Keratinocyte (primary cell): Measurements from ENCODE around the gene B4GAT1. TPM values are rescaled to one million over a fixed set of nuclear protein-coding genes. Genes with fewer than 3 reads are reported as not detected.

ENCODE experiments used
- DNase-seq: peaks from one replicate; pipeline ENCODE4 v3.0.0-alpha.2; 2011; ENCODE audit warnings: low read depth, missing footprints, low spot score
- FAIRE-seq: peaks from 2 replicates; lab custom pipeline; 2011; peaks lifted over from hg19 to GRCh38; lab: Jason Lieb, UNC
- H2AFZ ChIP-seq: 2 replicates; pipeline ENCODE4 v1.6.0; 2012; ENCODE audit warnings: low read length, control low read depth, inconsistent platforms; ENCODE audit not compliant: control insufficient read depth
- H3K27ac ChIP-seq: 2 replicates; pipeline ENCODE4 v1.5.1; 2011; ENCODE audit warnings: low read length; ENCODE audit not compliant: control insufficient read depth, insufficient read depth
- H3K27me3 ChIP-seq: 3 replicates; pipeline ENCODE4 v1.6.0; 2011; ENCODE audit warnings: low read length; ENCODE audit not compliant: control insufficient read depth, insufficient read depth; ENCODE audit errors: extremely low read depth
- H3K36me3 ChIP-seq, 2 experiments: 2 replicates in 1 of 2; 3 replicates in 1 of 2; pipeline ENCODE4 v1.5.1; 2011; ENCODE audit warnings: low read length in 2 of 2, mild to moderate bottlenecking in 1 of 2; ENCODE audit not compliant: control insufficient read depth in 2 of 2, insufficient read depth in 2 of 2; ENCODE audit errors: extremely low read depth in 1 of 2
- H3K4me1 ChIP-seq: 3 replicates; pipeline ENCODE4 v1.5.1; 2011; ENCODE audit warnings: low read length; ENCODE audit not compliant: control insufficient read depth, insufficient read depth; ENCODE audit errors: extremely low read depth
- H3K4me2 ChIP-seq: 3 replicates; pipeline ENCODE4 v1.6.0; 2011; ENCODE audit warnings: low read depth, low read length; ENCODE audit not compliant: control insufficient read depth, insufficient read depth; ENCODE audit errors: extremely low read depth
- H3K4me3 ChIP-seq, 3 experiments: fragments of 200-600 bp in 1 of 3; sonication (generic) in 1 of 3; 2 replicates in 2 of 3; 3 replicates in 1 of 3; pipeline ENCODE4 v1.5.1; 2011 to 2016; ENCODE audit warnings: low read length in 3 of 3, mild to moderate bottlenecking in 3 of 3, control low read depth in 2 of 3, inconsistent platforms in 1 of 3, low read depth in 1 of 3, mixed read lengths in 1 of 3, mixed run types in 1 of 3, moderate library complexity in 1 of 3; ENCODE audit not compliant: control insufficient read depth in 2 of 3, insufficient read depth in 2 of 3; ENCODE audit errors: extremely low read depth in 1 of 3
- H3K79me2 ChIP-seq: 2 replicates; pipeline ENCODE4 v1.6.0; 2012; ENCODE audit warnings: low read length; ENCODE audit not compliant: control insufficient read depth, insufficient read depth
- H3K9ac ChIP-seq: 3 replicates; pipeline ENCODE4 v1.6.0; 2011; ENCODE audit warnings: low read length; ENCODE audit not compliant: control insufficient read depth, insufficient read depth; ENCODE audit errors: extremely low read depth
- H3K9me1 ChIP-seq: 3 replicates; pipeline ENCODE4 v1.6.0; 2011; ENCODE audit warnings: low read length; ENCODE audit not compliant: control insufficient read depth, insufficient read depth; ENCODE audit errors: extremely low read depth
- H3K9me3 ChIP-seq: 2 replicates; pipeline ENCODE4 v1.5.1; 2012; ENCODE audit warnings: low read depth, low read length; ENCODE audit not compliant: control insufficient read depth
- H4K20me1 ChIP-seq: 3 replicates; pipeline ENCODE4 v1.6.0; 2011; ENCODE audit warnings: low read length; ENCODE audit not compliant: control insufficient read depth, insufficient read depth; ENCODE audit errors: extremely low read depth
- EZH2 ChIP-seq: IDR thresholded peaks from one replicate; pipeline ENCODE4 v1.6.1; 2012; ENCODE audit warnings: inconsistent platforms, mild to moderate bottlenecking, low read length, moderate library complexity
- dilution Hi-C: fragments of 300-500 bp; cut with MboI; formaldehyde crosslinking; loops from one replicate; pipeline ENCODE4 v1.7.0; 2020; ENCODE audit warnings: low sequenced_read_pairs; ENCODE audit not compliant: extremely low pct_ligation_motif_present
- polyA plus RNA-seq, 5 experiments: library from polyadenylated mRNA; depleted of rRNA in 3 of 5; stranded (reverse) in 3 of 5; stranded (forward) in 1 of 5; unstranded in 1 of 5; fragments of >200 nt; gene quantifications; 1 replicate in 1 of 5; 2 replicates in 3 of 5; 3 replicates in 1 of 5; pipeline versions ENCODE4 v1.2.1 to v1.2.3, GENCODE V29; 2011 to 2012; ENCODE audit warnings: missing spikeins in 2 of 5, low read depth in 1 of 5, low replicate concordance in 1 of 5
- TF ChIP-seq, protein P1 (sequence below), 3 experiments: IDR thresholded peaks in 1 of 3; conservative IDR thresholded peaks in 1 of 3; optimal IDR thresholded peaks in 1 of 3; 2 replicates in 2 of 3; 3 replicates in 1 of 3; pipeline versions ENCODE3 to v1.5.1; 2011; ENCODE audit warnings: low read length in 3 of 3, mild to moderate bottlenecking in 3 of 3, moderate library complexity in 2 of 3, control low read depth in 1 of 3, inconsistent platforms in 1 of 3; ENCODE audit not compliant: insufficient read depth in 2 of 3; ENCODE audit errors: extremely low read depth in 1 of 3

B4GAT1 gene
- polyA plus RNA-seq, 1 donor (not counting 4 experiments of a cell fraction or from before 2014, with no cell fraction given): 5.2 TPM

DNA sequence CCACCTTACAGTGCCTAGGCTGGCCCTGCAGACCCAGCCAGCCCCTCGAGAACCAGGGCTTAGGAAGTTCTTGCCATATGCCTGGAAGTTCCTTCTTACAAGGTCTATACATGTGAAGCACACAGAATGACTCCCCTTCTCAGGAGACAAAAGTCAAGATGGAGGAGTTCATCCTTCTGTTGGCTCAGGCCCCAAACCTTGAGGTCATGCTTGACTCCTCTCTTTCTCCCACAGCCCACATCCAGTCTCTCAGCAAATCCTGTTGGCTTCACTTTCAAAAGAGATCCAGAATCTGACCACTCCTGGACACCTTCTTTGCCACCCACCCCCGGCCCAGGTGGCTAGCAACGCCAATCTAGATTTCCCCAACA lies 28.8 kb downstream of the B4GAT1 start:
- Histone ChIP-seq H3K4me2 (no peak overlapping the region), H3K4me1 (peaks cover 13% of the 10 kb centered on the region), H3K9ac (no peak overlapping the region), H3K9me1 (no peaks in the 10 kb centered on the region), H3K27ac (no peak overlapping the region), H2AFZ (no peak overlapping the region), H3K27me3 (peaks cover 11% of the 10 kb centered on the region), H3K4me3 (no peak overlapping the region), H3K9me3 (no peaks in the 10 kb centered on the region), H3K36me3 (no peaks in the 10 kb centered on the region), H3K79me2 (no peaks in the 10 kb centered on the region), H4K20me1 (no peaks in the 10 kb centered on the region)
- TF ChIP-seq EZH2: no peak
- TF ChIP-seq, protein P1, sequence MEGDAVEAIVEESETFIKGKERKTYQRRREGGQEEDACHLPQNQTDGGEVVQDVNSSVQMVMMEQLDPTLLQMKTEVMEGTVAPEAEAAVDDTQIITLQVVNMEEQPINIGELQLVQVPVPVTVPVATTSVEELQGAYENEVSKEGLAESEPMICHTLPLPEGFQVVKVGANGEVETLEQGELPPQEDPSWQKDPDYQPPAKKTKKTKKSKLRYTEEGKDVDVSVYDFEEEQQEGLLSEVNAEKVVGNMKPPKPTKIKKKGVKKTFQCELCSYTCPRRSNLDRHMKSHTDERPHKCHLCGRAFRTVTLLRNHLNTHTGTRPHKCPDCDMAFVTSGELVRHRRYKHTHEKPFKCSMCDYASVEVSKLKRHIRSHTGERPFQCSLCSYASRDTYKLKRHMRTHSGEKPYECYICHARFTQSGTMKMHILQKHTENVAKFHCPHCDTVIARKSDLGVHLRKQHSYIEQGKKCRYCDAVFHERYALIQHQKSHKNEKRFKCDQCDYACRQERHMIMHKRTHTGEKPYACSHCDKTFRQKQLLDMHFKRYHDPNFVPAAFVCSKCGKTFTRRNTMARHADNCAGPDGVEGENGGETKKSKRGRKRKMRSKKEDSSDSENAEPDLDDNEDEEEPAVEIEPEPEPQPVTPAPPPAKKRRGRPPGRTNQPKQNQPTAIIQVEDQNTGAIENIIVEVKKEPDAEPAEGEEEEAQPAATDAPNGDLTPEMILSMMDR (optimal IDR thresholded peaks at IDR 0.05 in 1 of 3, IDR thresholded peaks at IDR 0.05 in 1 of 3, conservative IDR thresholded peaks at IDR 0.05 in 1 of 3; ENCODE audit: extremely low read depth in 1 of 3, insufficient read depth in 2 of 3, low read length in 3 of 3): no peak
- no peak for FAIRE-seq
- no peak for DNase-seq
- dilution Hi-C loops: no loop called here

DNA sequence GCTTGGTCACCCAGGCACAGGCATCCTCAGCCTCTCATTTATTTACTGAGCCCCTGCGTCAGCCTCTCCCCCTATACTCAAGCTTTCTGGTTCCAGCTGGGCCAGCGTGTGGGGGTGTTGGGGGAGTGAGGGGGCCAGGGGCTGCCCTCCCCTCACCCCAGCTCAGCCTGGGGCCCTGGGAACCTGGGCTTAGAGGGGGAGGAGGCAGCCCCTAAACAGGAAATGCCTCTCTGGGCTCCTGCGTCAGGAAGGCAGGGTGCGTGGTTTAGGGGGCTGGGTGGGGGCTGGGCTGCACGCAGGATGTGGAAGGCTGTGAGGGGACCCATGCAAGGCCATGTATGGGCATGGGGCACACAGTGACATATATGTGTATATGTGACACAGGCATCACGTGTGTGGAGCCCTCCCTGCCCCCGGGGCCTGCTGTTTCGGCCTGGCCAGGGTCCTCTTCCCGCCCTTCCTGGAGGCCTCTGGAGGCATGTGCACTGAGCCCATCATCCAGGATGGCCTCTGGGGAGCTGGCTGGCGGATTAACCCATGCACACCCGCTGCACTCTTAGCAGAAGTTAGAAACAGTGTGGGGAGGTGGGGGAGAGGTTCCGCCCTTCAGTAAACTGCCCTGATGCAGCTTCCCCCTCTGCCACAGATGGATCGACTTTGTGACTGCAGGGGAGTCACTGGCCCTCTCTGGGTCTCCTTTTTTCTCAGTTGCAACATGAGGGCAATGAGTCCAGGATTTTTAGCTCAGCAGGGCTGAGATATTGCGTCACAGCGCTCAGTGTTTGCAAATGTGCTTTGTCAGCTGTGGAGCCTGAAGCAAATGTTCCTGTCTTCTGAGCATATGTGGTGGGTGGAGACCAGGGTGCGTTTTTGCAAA lies 29.5 kb downstream of the B4GAT1 start:
- FAIRE-seq (peak; percentile 77), DNase-seq (no peak)
- dilution Hi-C loops: no loop called here
- H3K9ac ChIP-seq: no peak overlapping the region
- no peaks in the 10 kb centered on the region for H4K20me1 ChIP-seq
- H3K4me1 ChIP-seq: peaks cover 13% of the 10 kb centered on the region
- peaks cover 11% of the 10 kb centered on the region for H3K27me3 ChIP-seq
- no peaks in the 10 kb centered on the region for H3K9me3 ChIP-seq
- peak overlapping the region; percentile 22 for H3K4me2 ChIP-seq
- no peaks in the 10 kb centered on the region for H3K9me1 ChIP-seq
- H2AFZ ChIP-seq: no peak overlapping the region
- no peak overlapping the region for H3K4me3 ChIP-seq
- TF ChIP-seq, protein P1 (optimal IDR thresholded peaks at IDR 0.05 in 1 of 3, IDR thresholded peaks at IDR 0.05 in 1 of 3, conservative IDR thresholded peaks at IDR 0.05 in 1 of 3; ENCODE audit: extremely low read depth in 1 of 3, insufficient read depth in 2 of 3, low read length in 3 of 3): no peak
- no peak for TF ChIP-seq EZH2
- no peak overlapping the region for H3K27ac ChIP-seq
- no peaks in the 10 kb centered on the region for H3K79me2 ChIP-seq
- no peaks in the 10 kb centered on the region for H3K36me3 ChIP-seq
